WTC11 (cell line): ENCODE results near the gene SH3GL2. TPM values are rescaled to one million over a fixed set of nuclear protein-coding genes. Genes with fewer than 3 reads are reported as not detected.

ENCODE experiments used
- ATAC-seq: fragments of 200-7000 bp; cut with Tn5 transposase; 2 replicates; pipeline ENCODE4 v1.10.0; 2021; ENCODE audit warnings: mild to moderate bottlenecking, moderate library complexity
- CTCF ChIA-PET: fragments of 300-600 bp; sonication (Branson Sonifier 250); formaldehyde crosslinking; loops from one replicate; lab custom pipeline; 2021; ENCODE audit warnings: antibody characterized with exemption; lab: Charles Lee
- POLR2A ChIA-PET: fragments of 350-600 bp; sonication (Branson Sonifier 250); formaldehyde crosslinking; loops from one replicate; lab custom pipeline; 2021; ENCODE audit warnings: antibody characterized with exemption; lab: Charles Lee
- DNase-seq: peaks from one replicate; pipeline ENCODE4 v3.0.0; 2021; ENCODE audit warnings: low spot score
- H3K27ac Mint-ChIP-seq: 2 replicates; pipeline ENCODE4 v1.8.0; 2021; ENCODE audit warnings: mixed read lengths
- H3K27me3 Mint-ChIP-seq: 2 replicates; pipeline ENCODE4 v1.8.0; 2021; ENCODE audit warnings: low read depth, mild to moderate bottlenecking, moderate library complexity, mixed read lengths
- H3K36me3 Mint-ChIP-seq: 2 replicates; pipeline ENCODE4 v1.8.0; 2021; ENCODE audit warnings: mixed read lengths
- H3K4me1 Mint-ChIP-seq: 2 replicates; pipeline ENCODE4 v1.8.0; 2022; ENCODE audit warnings: mixed read lengths
- H3K4me3 Mint-ChIP-seq: 2 replicates; pipeline ENCODE4 v1.8.0; 2021; ENCODE audit warnings: mild to moderate bottlenecking, moderate library complexity, mixed read lengths
- H3K9me3 Mint-ChIP-seq: 2 replicates; pipeline ENCODE4 v1.8.0; 2021; ENCODE audit warnings: mixed read lengths
- ATF2 ChIP-seq: sonication (generic); formaldehyde crosslinking; IDR thresholded peaks from 2 replicates; pipeline ENCODE4 v1.8.1; 2022; ENCODE audit warnings: low read depth, missing genetic modification reagents, borderline replicate concordance
- CREM ChIP-seq: sonication (generic); formaldehyde crosslinking; IDR thresholded peaks from 2 replicates; pipeline ENCODE4 v1.8.1; 2022; ENCODE audit warnings: mild to moderate bottlenecking, missing genetic modification reagents, moderate library complexity
- CTCF ChIP-seq: fragments of 200-600 bp; IDR thresholded peaks from 2 replicates; pipeline ENCODE4 v1.8.0; 2022; ENCODE audit warnings: antibody characterized with exemption
- FOXK1 ChIP-seq: sonication (generic); formaldehyde crosslinking; IDR thresholded peaks from 2 replicates; pipeline ENCODE4 v1.8.0; 2022; ENCODE audit warnings: mild to moderate bottlenecking, moderate library complexity, missing genetic modification reagents
- GTF2I ChIP-seq: fragments of 250-450 bp; sonication (Bioruptor Pico); conservative IDR thresholded peaks from 2 replicates; pipeline ENCODE4 v1.4.0; 2021; ENCODE audit warnings: mild to moderate bottlenecking
- HMGXB4 ChIP-seq: sonication (generic); formaldehyde crosslinking; IDR thresholded peaks from 2 replicates; pipeline ENCODE4 v1.8.1; 2023; ENCODE audit warnings: mild to moderate bottlenecking, moderate library complexity, missing genetic modification reagents
- MLX ChIP-seq: sonication (generic); formaldehyde crosslinking; IDR thresholded peaks from 2 replicates; pipeline ENCODE4 v1.8.1; 2023; ENCODE audit warnings: mild to moderate bottlenecking, missing genetic modification reagents, moderate library complexity
- MYBL2 ChIP-seq: sonication (generic); formaldehyde crosslinking; IDR thresholded peaks from 2 replicates; pipeline ENCODE4 v1.8.1; 2023; ENCODE audit warnings: mild to moderate bottlenecking, moderate library complexity, missing genetic modification reagents
- TEAD4 ChIP-seq: sonication (generic); formaldehyde crosslinking; IDR thresholded peaks from 2 replicates; pipeline ENCODE4 v1.8.0; 2022; ENCODE audit warnings: mild to moderate bottlenecking, missing genetic modification reagents
- ZNF219 ChIP-seq: sonication (generic); formaldehyde crosslinking; IDR thresholded peaks from 2 replicates; pipeline ENCODE4 v1.8.0; 2023; ENCODE audit warnings: missing genetic modification reagents, mild to moderate bottlenecking, borderline replicate concordance
- ZNF232 ChIP-seq: sonication (generic); formaldehyde crosslinking; IDR thresholded peaks from 2 replicates; pipeline ENCODE4 v1.8.0; 2022; ENCODE audit warnings: mild to moderate bottlenecking, missing genetic modification reagents
- ZNF317 ChIP-seq: sonication (generic); formaldehyde crosslinking; IDR thresholded peaks from 2 replicates; pipeline ENCODE4 v1.8.1; 2023; ENCODE audit warnings: low read depth, mild to moderate bottlenecking, moderate library complexity, missing genetic modification reagents, borderline replicate concordance
- total RNA-seq: library from RNA; stranded (reverse); gene quantifications from 3 replicates; pipeline ENCODE4 v1.2.3, GENCODE V29; 2021
- TF ChIP-seq, protein P1 (sequence below): sonication (generic); formaldehyde crosslinking; IDR thresholded peaks from 2 replicates; pipeline ENCODE4 v1.8.1; 2023; ENCODE audit warnings: mild to moderate bottlenecking, missing genetic modification reagents
- TF ChIP-seq, protein P2 (sequence below): sonication (generic); formaldehyde crosslinking; IDR thresholded peaks from 2 replicates; pipeline ENCODE4 v1.8.0; 2023; ENCODE audit warnings: missing genetic modification reagents
- TF ChIP-seq, protein P3 (sequence below): sonication (generic); formaldehyde crosslinking; IDR thresholded peaks from 2 replicates; pipeline ENCODE4 v1.8.1; 2023; ENCODE audit warnings: mild to moderate bottlenecking, missing genetic modification reagents, moderate library complexity
- TF ChIP-seq, protein P4 (sequence below): sonication (generic); formaldehyde crosslinking; IDR thresholded peaks from 2 replicates; pipeline ENCODE4 v1.8.0; 2022; ENCODE audit warnings: mild to moderate bottlenecking, missing genetic modification reagents

Gene SH3GL2
- total RNA-seq, 1 experiment from 2014 or later = 4.2 TPM

- TF ChIP-seq MYBL2 (CRISPR knock-in tag) (no peak), MLX (CRISPR knock-in tag) (no peak), TEAD4 (CRISPR knock-in tag) (no peak), ZNF232 (no peak), CTCF (no peak), ZNF317 (CRISPR knock-in tag) (no peak), CREM (CRISPR knock-in tag) (no peak)
- TF ChIP-seq, protein P1, sequence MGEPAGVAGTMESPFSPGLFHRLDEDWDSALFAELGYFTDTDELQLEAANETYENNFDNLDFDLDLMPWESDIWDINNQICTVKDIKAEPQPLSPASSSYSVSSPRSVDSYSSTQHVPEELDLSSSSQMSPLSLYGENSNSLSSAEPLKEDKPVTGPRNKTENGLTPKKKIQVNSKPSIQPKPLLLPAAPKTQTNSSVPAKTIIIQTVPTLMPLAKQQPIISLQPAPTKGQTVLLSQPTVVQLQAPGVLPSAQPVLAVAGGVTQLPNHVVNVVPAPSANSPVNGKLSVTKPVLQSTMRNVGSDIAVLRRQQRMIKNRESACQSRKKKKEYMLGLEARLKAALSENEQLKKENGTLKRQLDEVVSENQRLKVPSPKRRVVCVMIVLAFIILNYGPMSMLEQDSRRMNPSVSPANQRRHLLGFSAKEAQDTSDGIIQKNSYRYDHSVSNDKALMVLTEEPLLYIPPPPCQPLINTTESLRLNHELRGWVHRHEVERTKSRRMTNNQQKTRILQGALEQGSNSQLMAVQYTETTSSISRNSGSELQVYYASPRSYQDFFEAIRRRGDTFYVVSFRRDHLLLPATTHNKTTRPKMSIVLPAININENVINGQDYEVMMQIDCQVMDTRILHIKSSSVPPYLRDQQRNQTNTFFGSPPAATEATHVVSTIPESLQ (CRISPR knock-in tag) = no peak
- TF ChIP-seq, protein P2, sequence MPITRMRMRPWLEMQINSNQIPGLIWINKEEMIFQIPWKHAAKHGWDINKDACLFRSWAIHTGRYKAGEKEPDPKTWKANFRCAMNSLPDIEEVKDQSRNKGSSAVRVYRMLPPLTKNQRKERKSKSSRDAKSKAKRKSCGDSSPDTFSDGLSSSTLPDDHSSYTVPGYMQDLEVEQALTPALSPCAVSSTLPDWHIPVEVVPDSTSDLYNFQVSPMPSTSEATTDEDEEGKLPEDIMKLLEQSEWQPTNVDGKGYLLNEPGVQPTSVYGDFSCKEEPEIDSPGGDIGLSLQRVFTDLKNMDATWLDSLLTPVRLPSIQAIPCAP (CRISPR knock-in tag) = no peak
- TF ChIP-seq, protein P3, sequence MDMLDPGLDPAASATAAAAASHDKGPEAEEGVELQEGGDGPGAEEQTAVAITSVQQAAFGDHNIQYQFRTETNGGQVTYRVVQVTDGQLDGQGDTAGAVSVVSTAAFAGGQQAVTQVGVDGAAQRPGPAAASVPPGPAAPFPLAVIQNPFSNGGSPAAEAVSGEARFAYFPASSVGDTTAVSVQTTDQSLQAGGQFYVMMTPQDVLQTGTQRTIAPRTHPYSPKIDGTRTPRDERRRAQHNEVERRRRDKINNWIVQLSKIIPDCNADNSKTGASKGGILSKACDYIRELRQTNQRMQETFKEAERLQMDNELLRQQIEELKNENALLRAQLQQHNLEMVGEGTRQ = no peak
- TF ChIP-seq, protein P4, sequence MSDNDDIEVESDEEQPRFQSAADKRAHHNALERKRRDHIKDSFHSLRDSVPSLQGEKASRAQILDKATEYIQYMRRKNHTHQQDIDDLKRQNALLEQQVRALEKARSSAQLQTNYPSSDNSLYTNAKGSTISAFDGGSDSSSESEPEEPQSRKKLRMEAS (CRISPR knock-in tag) = no peak
- Mint-ChIP-seq H3K27ac (no peak overlapping the region), H3K36me3 (no peaks in the 10 kb centered on the region), H3K4me3 (no peak overlapping the region), H3K9me3 (no peaks in the 10 kb centered on the region), H3K27me3 (no peaks in the 10 kb centered on the region), H3K4me1 (peaks cover 3% of the 10 kb centered on the region)
- ATAC-seq (no peak), DNase-seq (no peak)
- ChIA-PET POLR2A (no interaction called here), CTCF (no interaction called here)
Observed at GRCh38 chr9:17694336-17694735, 115.5 kb downstream of the SH3GL2 start.

DNA sequence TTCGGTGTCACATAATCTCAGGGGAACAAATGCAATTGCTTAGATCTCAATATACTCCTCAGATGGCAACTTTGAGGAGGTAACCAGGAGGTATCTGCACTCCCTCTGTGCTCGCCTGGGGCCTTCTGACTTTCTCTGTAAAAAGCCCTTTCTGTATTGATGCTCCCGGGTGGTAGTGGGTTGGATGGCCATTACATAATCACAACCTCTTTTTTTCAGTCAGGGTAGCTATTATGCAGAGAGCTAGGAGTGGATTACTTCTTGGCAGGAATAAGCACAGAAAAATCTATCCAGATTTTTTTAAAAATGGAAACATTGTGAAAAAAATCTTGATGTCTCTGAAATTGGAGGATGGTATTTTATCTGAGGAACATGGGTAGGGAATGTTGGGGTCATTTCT is 116.6 kb downstream of the SH3GL2 start:
- no peaks in the 10 kb centered on the region for H3K36me3 Mint-ChIP-seq
- DNase-seq = no peak
- H3K27me3 Mint-ChIP-seq = no peaks in the 10 kb centered on the region
- no peaks in the 10 kb centered on the region for H3K4me1 Mint-ChIP-seq
- CTCF ChIA-PET = interaction anchor here (1.0 kb wide), 1 partner anchor 47 kb away, joined by 3 read pairs; no protein-coding TSS in a partner anchor
- no peak for TF ChIP-seq CTCF
- no peak for TF ChIP-seq GTF2I
- H3K4me3 Mint-ChIP-seq = no peak overlapping the region
- H3K27ac Mint-ChIP-seq = no peak overlapping the region
- no peak for ATAC-seq
- no peaks in the 10 kb centered on the region for H3K9me3 Mint-ChIP-seq
- POLR2A ChIA-PET = no interaction called here

DNA sequence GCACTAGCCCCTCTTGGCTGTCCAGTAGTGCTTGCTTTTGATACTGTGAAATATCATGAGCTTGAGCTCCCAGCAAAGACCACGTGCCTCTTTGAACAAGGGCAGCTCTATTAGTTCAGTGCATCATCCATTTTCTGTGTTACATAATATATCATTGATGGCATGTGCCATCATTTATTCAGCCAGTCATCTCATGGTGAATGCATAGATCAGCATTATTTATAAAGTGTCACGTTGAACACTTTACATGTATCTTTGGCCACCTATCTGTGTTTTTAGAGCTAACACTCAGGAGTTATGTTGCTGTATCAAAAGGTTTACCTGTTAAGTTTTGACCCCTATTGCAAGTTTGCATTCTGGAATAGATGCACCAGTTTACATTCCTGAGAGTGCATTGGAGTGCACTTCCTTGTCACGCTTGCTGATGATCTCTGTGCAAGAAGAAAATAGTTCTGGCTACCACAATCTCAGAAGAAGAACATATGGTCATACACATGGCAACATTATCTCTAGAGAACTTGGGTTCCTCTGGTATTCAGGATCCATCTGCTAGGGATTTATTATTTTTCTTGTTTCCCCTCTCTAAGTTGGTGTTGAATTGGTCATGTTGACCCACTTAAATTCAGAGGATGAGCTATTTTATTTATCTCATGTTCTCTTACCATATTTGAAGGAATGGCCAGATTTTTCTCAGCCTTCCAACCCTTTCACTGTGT is 120.9 kb downstream of the SH3GL2 start:
- CTCF ChIA-PET = no interaction called here
- no peak for DNase-seq
- H3K27ac Mint-ChIP-seq = no peak overlapping the region
- ATAC-seq = no peak
- no peaks in the 10 kb centered on the region for H3K36me3 Mint-ChIP-seq
- no peaks in the 10 kb centered on the region for H3K4me1 Mint-ChIP-seq
- POLR2A ChIA-PET = no interaction called here
- H3K27me3 Mint-ChIP-seq = no peaks in the 10 kb centered on the region
- H3K9me3 Mint-ChIP-seq = 0 out of 2 replicates have a peak, but pooled peaks cover 2% of the 10 kb centered on the region
- H3K4me3 Mint-ChIP-seq = no peak overlapping the region
- no peak for TF ChIP-seq FOXK1 (CRISPR knock-in tag)
- TF ChIP-seq MLX (CRISPR knock-in tag) = no peak
- TF ChIP-seq ATF2 (CRISPR knock-in tag) = no peak
- TF ChIP-seq HMGXB4 = no peak
- TF ChIP-seq ZNF219 (CRISPR knock-in tag) = no peak
